ENCODE measurements around the gene SEC62. TPM values are rescaled to one million over a fixed set of nuclear protein-coding genes. Genes with fewer than 3 reads are reported as not detected.

The SEC62 gene
- total and polyA plus RNA-seq, 8 donors, result 23.6 to 119 (median 97.1) TPM

DNA sequence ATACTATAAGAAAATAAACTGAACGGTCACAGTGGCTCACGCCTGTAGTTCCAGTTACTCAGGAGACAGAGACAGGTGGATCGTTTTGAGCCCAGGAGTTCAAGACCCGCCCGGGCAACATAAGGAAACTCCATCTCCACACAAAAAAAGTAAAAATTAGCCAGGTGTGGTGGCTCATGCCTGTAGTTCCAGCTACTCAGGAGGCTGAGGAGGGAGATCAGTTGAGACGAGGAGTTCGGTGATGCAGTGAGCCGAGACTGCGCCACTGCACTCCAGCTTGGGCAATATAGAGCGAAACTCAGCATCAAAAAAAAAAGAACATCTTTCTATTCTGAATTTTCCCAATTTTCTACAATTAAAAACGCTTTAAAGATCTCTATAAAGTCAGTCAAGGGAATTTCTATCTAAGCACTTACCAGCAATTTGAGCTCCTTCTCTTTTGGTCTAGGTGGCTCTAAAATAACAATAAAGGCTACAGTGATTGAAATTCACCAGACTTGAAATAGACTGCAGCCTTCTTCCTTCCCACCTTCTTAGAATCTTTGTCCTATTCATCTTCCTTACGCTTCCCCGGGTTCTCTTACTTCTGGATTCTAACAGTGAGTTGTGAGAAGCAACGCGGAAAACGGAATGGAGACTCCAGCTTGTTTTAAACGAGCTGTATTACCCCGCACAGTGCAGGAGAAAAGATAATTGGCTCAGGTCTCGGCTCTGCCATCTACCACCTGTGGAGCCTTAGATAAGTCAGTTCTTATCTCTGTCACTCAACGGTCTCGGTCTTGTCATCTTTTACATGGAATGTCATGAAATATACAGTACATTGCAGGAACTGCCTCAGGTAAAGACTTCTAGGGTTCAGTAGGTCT lies 812 bp upstream of the SEC62 start:
- Histone ChIP-seq H3K9me3 (no peaks in the 10 kb centered on the region), H3K36me3 (no peaks in the 10 kb centered on the region), H3K4me3 (peak overlapping the region; percentile 39 to 91 (median 77)), H3K27me3 (no peaks in the 10 kb centered on the region), H3K27ac (peak overlapping the region; percentile 89 to 97 (median 94)), H3K4me1 (peaks cover 4 to 27% (median 15%) of the 10 kb centered on the region in 3 donors)
- FAIRE-seq (no peak), ATAC-seq (peak; percentile 2 to 15 (median 6)), DNase-seq (no peak)
- intact Hi-C loops (cut with DNase I), result no loop called here
- TF ChIP-seq CTCF (IDR thresholded peaks at IDR 0.05), result no peak
- WGBS, 2 donors, result 48 to 50% methylated on average over 21 of the region's 21 CpGs

GRCh38 chr3:169966951-169967915 lies 626 bp downstream of the SEC62 start:
- FAIRE-seq (no peak), DNase-seq (peak in 3 of 6 donors; percentile 35 to 76 (median 55)), ATAC-seq (peak; percentile 59 to 83 (median 75))
- intact Hi-C loops (cut with DNase I), result no loop called here
- H3K27me3 ChIP-seq, result no peaks in the 10 kb centered on the region
- H3K9me3 ChIP-seq, result no peaks in the 10 kb centered on the region
- WGBS, 2 donors, result 1 to 2% methylated on average over 37 to 44 of the region's 44 CpGs
- TF ChIP-seq CTCF (IDR thresholded peaks at IDR 0.05), result no peak
- peaks cover 11 to 36% (median 25%) of the 10 kb centered on the region in 3 donors for H3K4me1 ChIP-seq
- H3K36me3 ChIP-seq, result no peaks in the 10 kb centered on the region
- H3K4me3 ChIP-seq, result peak overlapping the region; percentile 39 to 91 (median 77)
- H3K27ac ChIP-seq, result peak overlapping the region; percentile 89 to 97 (median 94)

DNA sequence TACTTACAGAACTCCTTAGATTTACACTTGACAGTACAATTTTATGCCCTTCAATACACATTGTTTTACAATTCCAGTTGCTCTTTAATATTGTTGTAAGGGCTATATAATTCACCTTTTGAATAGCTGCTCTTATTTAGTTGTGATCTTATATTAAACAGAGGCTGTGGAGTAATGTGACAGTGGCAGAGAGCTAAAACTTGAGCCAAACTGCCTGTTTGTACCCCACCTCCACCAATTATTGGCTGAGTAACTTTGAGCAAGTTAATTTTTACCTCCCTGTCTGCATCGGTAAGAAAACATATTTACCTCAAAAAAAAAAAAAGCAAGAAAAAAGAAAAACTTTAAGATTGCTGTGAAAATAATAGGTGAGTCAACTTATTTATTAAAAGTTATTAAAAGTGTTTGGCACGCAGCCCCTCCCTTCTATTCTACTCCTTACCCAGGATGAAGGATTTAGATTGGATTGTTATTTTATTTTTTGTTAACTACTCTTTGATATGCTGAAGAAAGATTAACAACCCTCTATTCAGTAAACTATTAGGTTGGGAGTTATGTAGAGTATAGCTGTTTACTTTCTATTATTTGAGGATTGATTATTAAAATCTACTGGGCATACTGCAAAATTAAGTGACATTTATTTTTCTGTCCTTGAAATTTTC lies 1.7 kb downstream of the SEC62 start:
- H3K36me3 ChIP-seq, result no peaks in the 10 kb centered on the region
- DNase-seq, result no peak
- FAIRE-seq, result no peak
- WGBS, 2 donors, result 9 to 10% methylated on average over 2 of the region's 2 CpGs
- intact Hi-C loops (cut with DNase I), result no loop called here
- H3K4me3 ChIP-seq, result peak overlapping the region in 2 of 4 donors; percentile 75 to 91
- no peak for TF ChIP-seq CTCF (IDR thresholded peaks at IDR 0.05)
- H3K27me3 ChIP-seq, result no peaks in the 10 kb centered on the region
- no peak for ATAC-seq
- peaks cover 11 to 36% (median 33%) of the 10 kb centered on the region in 3 donors for H3K4me1 ChIP-seq
- no peaks in the 10 kb centered on the region for H3K9me3 ChIP-seq
- peak overlapping the region in 2 of 4 donors; percentile 95 to 97 for H3K27ac ChIP-seq

DNA sequence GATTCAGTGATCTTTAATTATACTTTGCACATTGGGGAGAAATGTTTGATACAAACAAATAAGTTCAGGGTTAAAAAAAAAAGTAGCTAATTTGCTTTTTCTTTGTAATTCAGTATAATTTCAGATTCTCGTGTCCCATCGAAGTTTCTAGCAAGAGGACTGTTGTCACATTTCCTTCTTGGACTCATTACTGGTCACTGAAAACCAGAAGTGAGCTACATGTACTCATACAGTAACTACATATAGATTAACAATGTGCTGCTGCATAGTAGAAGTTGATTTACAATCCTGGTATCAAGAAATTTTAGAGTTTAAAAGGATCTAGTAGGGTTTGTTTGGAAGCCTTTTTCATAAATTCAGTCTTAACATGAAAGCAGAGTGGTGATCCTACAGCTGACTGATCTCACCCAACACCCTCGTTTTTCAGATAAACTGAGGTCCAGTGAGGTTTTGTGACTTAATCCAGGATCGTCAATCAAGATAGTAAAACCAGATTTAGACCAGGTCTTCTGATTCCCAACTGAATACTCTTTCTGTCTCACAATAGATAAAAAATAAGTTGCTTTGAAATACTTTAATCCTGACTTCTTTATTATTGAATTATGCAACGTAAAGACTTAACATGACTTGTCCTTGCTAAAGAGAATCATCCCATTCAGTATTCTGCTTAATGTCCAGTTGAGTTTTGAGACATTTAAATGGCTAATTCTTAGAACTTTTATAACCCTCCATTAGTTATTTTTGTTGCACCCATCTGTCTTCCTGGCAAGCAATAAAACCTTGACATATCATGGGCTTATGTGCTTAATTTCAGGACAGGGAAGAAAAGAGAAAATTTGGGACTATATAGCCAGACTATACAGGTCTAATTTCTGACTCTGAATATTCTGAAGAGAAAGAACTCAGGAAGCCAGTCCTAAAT lies 2.8 kb downstream of the SEC62 start:
- peak overlapping the region in 1 of 4 donors; percentile 75 for H3K4me3 ChIP-seq
- peaks cover 11 to 36% (median 33%) of the 10 kb centered on the region in 3 donors for H3K4me1 ChIP-seq
- 40 to 43% methylated on average over 5 of the region's 5 CpGs for WGBS, 2 donors
- ATAC-seq, result no peak
- no peak for TF ChIP-seq CTCF (IDR thresholded peaks at IDR 0.05)
- H3K36me3 ChIP-seq, result no peaks in the 10 kb centered on the region
- H3K9me3 ChIP-seq, result no peaks in the 10 kb centered on the region
- no peak for DNase-seq
- FAIRE-seq, result no peak
- intact Hi-C loops (cut with DNase I), result no loop called here
- H3K27me3 ChIP-seq, result no peaks in the 10 kb centered on the region
- H3K27ac ChIP-seq, result no peak overlapping the region
